H1 (cell line): ENCODE results near the gene PTMS. TPM values are rescaled to one million over a fixed set of nuclear protein-coding genes. Genes with fewer than 3 reads are reported as not detected.

ENCODE experiments used
- ASH2L ChIP-seq: fragments of 200-600, 300-600 bp; sonication (generic); IDR thresholded peaks from one replicate; pipeline ENCODE4 v1.7.1; 2017; ENCODE audit warnings: low read length
- CEBPB ChIP-seq: IDR thresholded peaks from 2 replicates; pipeline ENCODE4 v1.6.1; 2012; ENCODE audit warnings: low read depth, low read length
- CREB1 ChIP-seq: IDR thresholded peaks from 2 replicates; pipeline ENCODE4 v1.6.1; 2012; ENCODE audit warnings: inconsistent platforms
- CTBP2 ChIP-seq: IDR thresholded peaks from 2 replicates; pipeline ENCODE4 v1.7.0; 2011; ENCODE audit warnings: borderline replicate concordance, mild to moderate bottlenecking, moderate library complexity, mixed read lengths, low read length; ENCODE audit not compliant: insufficient read depth, insufficient read length
- CTCF ChIP-seq, 3 experiments: IDR thresholded peaks; 1 replicate in 2 of 3; 2 replicates in 1 of 3; pipeline versions ENCODE4 v1.5.1 to v1.6.1; 2011; ENCODE audit warnings: low read length in 3 of 3, mild to moderate bottlenecking in 3 of 3, inconsistent platforms in 2 of 3, low read depth in 1 of 3, moderate library complexity in 1 of 3; ENCODE audit not compliant: insufficient read depth in 1 of 3; ENCODE audit errors: control extremely low read depth in 1 of 3
- GABPA ChIP-seq: IDR thresholded peaks from 2 replicates; pipeline ENCODE4 v1.6.1; 2011; ENCODE audit warnings: mild to moderate bottlenecking, low read length, moderate library complexity, borderline replicate concordance; ENCODE audit not compliant: insufficient read depth
- GTF2F1 ChIP-seq: IDR thresholded peaks from 2 replicates; pipeline ENCODE4 v1.6.1; 2012; ENCODE audit warnings: low read depth, low read length, improper control_type of control experiment, borderline replicate concordance
- HDAC2 ChIP-seq, 2 experiments: fragments of 300-600 bp in 1 of 2; sonication (generic) in 1 of 2; IDR thresholded peaks; 2 replicates each; pipeline ENCODE4 v1.6.1; 2011 to 2012; ENCODE audit warnings: low read depth in 2 of 2, low read length in 2 of 2, mild to moderate bottlenecking in 2 of 2, moderate library complexity in 2 of 2, borderline replicate concordance in 1 of 2, inconsistent platforms in 1 of 2
- KDM1A ChIP-seq: fragments of 200-600, 300-600 bp; sonication (generic); IDR thresholded peaks from 2 replicates; pipeline ENCODE4 v1.7.1; 2016; ENCODE audit warnings: mild to moderate bottlenecking, low read length, borderline replicate concordance
- KDM4A ChIP-seq: IDR thresholded peaks from one replicate; pipeline ENCODE4 v1.7.1; 2012; ENCODE audit warnings: low read depth, mild to moderate bottlenecking, moderate library complexity, low read length, inconsistent platforms; ENCODE audit not compliant: severe bottlenecking
- MAX ChIP-seq: IDR thresholded peaks from 2 replicates; pipeline ENCODE4 v1.6.1; 2012; ENCODE audit warnings: inconsistent platforms
- PHF8 ChIP-seq: fragments of 200-600 bp; sonication (generic); conservative IDR thresholded peaks from 2 replicates; pipeline ENCODE4 v1.7.1; 2012; ENCODE audit warnings: low read depth, mild to moderate bottlenecking, inconsistent platforms, low read length, moderate library complexity
- RNF2 ChIP-seq: fragments of 200-900, 300-1000 bp; sonication (generic); IDR thresholded peaks from 2 replicates; pipeline ENCODE4 v1.7.1; 2016; ENCODE audit warnings: borderline replicate concordance, low read depth, mild to moderate bottlenecking, antibody characterized with exemption, low read length; ENCODE audit not compliant: poor library complexity, severe bottlenecking; ENCODE audit errors: missing control alignments
- SIX5 ChIP-seq: IDR thresholded peaks from 2 replicates; pipeline ENCODE4 v1.6.1; 2011; ENCODE audit warnings: mild to moderate bottlenecking, low read depth, low read length
- SP1 ChIP-seq: IDR thresholded peaks from 2 replicates; pipeline ENCODE4 v1.6.1; 2011; ENCODE audit warnings: low read depth, low read length
- SP4 ChIP-seq: IDR thresholded peaks from 2 replicates; pipeline ENCODE4 v1.6.1; 2012; ENCODE audit warnings: low read length, inconsistent platforms
- TAF1 ChIP-seq: IDR thresholded peaks from 2 replicates; pipeline ENCODE4 v1.6.1; 2011; ENCODE audit warnings: mild to moderate bottlenecking, low read depth, low read length
- TAF7 ChIP-seq: optimal IDR thresholded peaks from 2 replicates; pipeline ENCODE3; 2011; ENCODE audit warnings: low read depth, mild to moderate bottlenecking, inconsistent platforms, low read length, moderate library complexity, borderline replicate concordance
- TEAD4 ChIP-seq: IDR thresholded peaks from 2 replicates; pipeline ENCODE4 v1.6.1; 2012; ENCODE audit warnings: low read depth, low read length, inconsistent platforms, mixed read lengths
- polyA plus RNA-seq, 7 experiments: library from polyadenylated mRNA; depleted of rRNA in 3 of 7; stranded (reverse) in 5 of 7; unstranded in 2 of 7; fragments of >200 nt in 5 of 7; fragments of 200-250 nt in 2 of 7; gene quantifications; 1 replicate in 5 of 7; 2 replicates in 1 of 7; 4 replicates in 1 of 7; pipeline versions ENCODE4 v1.2.1 to v1.2.3, GENCODE V29; 2011 to 2013; ENCODE audit warnings: missing spikeins in 2 of 7, mixed read lengths in 2 of 7
- total RNA-seq: library from RNA; stranded (reverse); fragmentation: NEBNext Ultra II Directional; extraction: Animal tissue kit (Norgen Biotek cat#: 25700); gene quantifications from 2 replicates; pipeline ENCODE4 v1.2.1, GENCODE V29; 2021

PTMS gene
- total and polyA plus RNA-seq, 2 of the 8 experiments (the other 6 are each of a cell fraction or from before 2014, with no cell fraction given): 444 to 553 TPM

- TF ChIP-seq CTCF (IDR thresholded peaks at IDR 0.05; ENCODE audit: control extremely low read depth in 1 of 3, insufficient read depth in 1 of 3, low read depth in 1 of 3, low read length in 3 of 3) (peak in 1 of 3 experiments; percentile 85; a peak in 1 of 4 replicates), CEBPB (no peak), TEAD4 (no peak), GABPA (peak; percentile 75), KDM1A (peak; percentile 63; the same call in 1 of the 2 replicates), SP1 (peak; percentile 33; the same call in 1 of the 2 replicates), TAF7 (peak; percentile 50), HDAC2 (IDR thresholded peaks at IDR 0.05; ENCODE audit: borderline replicate concordance in 1 of 2, low read depth in 2 of 2, low read length in 2 of 2) (0 out of 4 replicates have a peak, but pooled peaks of 1 of the 2 experiments have one; percentile 17), PHF8 (peak; percentile 89), SP4 (peak; percentile 66; the same call in 1 of the 2 replicates), GTF2F1 (no peak), CREB1 (peak; percentile 89), RNF2 (no peak), ASH2L (peak; percentile 13), TAF1 (peak; percentile 60), KDM4A (peak; percentile 34), SIX5 (no peak), MAX (peak; percentile 53; the same call in 1 of the 2 replicates), CTBP2 (no peak)
Measured at GRCh38 chr12:6752921-6753771, 13.0 kb upstream of the PTMS start, which contains the start of gene MLF2 (continued).
